GM18502 (cell line): ENCODE measurements around the gene TBC1D2.
"Not testable (repeated sequence)": the region's sequence is repeated elsewhere in the genome, so short reads cannot be mapped to it uniquely, and the experiment has no call there.

Experiments used
- ATAC-seq: cut with Tn5 transposase; IDR thresholded peaks from one replicate; pipeline ENCODE4 v1.9.1; 2021; ENCODE audit warnings: mild to moderate bottlenecking; ENCODE audit not compliant: unreplicated experiment, poor library complexity

Gene TBC1D2

GRCh38 chr9:98175762-98176161 lies 79.7 kb downstream of the TBC1D2 start:
- ATAC-seq = no peak

GRCh38 chr9:98175028-98175569 lies 80.3 kb downstream of the TBC1D2 start:
- no peak for ATAC-seq

DNA sequence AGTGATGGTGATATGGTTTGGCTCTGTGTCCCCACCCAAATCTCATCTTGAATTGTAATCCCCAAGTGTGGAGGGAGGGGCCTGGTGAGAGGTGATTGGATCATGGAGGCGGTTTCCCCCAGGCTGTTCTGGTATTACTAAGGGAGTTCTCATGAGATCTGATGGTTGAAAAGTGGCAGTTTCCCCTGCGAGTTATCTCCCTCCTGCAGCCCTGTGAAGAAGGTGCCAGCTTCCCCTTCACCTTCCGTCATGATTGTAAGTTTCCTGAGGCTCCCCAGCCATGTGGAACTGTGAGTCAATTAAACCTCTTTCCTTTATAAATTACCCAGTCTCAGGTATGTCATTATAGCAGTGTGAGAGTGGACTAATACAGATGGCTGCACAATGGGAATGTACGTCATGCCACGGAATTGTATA lies 80.9 kb downstream of the TBC1D2 start:
- not testable (repeated sequence) for ATAC-seq

DNA sequence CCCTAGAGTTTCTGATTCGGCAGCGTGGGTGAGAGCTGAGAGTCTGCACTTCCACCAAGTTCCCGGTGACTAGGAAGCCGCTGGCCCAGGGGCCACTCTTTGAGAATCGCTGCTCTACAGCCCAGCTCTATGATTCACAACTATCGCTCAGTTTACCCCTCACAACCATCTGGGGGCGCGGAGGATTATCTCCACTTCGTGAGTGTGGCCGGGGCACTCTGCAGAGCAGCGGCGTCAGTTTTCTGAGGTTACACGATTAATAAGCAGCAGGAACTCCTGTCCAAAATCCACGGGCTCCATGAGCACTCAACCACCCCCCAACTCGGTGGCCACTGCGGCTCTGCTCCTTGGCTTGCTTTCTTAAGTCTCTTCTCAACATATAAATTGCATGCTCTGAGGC lies 82.3 kb downstream of the TBC1D2 start:
- no peak for ATAC-seq

DNA sequence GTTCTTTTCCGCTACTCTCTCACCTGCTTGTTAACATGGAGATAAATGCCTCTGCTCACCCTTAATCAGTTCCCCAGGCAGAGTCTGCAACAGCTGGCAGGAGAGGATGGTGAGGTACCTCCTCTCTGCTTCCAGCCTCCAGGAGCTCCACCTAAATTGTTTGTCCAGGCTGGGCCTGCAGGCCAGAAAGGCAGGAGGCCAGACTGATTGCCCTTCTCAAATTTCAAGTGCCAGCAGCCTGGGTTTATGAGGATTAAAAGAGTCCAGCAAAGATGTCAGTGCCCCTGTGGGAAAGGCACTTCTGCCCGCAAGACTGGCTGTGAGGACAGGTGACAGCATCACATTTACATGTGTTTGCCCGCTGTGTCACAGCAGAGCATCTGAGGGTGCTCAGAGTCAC lies 82.8 kb downstream of the TBC1D2 start:
- ATAC-seq = no peak

DNA sequence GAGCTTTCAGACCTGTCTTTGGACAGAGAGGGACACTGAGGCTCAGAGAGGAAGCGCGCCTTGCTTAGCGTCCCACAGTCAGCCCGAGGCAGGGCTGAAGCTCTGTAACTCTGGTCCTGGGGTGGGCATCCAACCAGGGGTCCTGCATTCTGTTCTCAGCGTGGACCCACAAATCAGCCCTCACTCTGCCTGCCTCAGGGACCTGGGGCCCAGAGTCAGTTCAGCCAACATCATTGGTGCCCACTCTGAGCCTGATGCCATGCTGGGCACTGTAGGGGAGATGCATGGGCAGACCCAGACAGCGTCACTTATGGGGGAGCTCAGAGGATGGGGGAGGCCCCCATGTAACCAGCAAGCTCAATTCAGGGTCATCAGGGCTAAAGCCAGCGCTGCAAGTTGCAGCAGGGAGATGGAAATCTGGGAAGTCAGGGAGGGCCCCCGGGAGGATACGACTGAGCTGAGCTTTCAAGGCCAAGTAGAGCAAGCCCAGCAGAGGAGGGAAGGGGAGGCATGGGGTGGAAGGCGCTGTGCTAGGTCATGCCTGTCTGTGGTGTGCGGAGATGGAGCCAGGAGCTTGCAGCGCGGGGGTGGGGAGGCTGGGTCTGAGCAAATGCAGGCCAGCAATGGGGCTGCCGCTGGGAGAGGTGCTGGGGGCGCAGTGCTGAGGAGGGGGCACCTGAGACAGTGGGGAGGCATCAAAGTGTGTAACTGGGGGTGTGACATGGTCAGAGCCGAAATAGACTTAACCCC lies 84.1 kb downstream of the TBC1D2 start:
- ATAC-seq = no peak

GRCh38 chr9:98168941-98169488 lies 86.4 kb downstream of the TBC1D2 start:
- peak; percentile 98 for ATAC-seq

GRCh38 chr9:98168153-98168780 lies 87.2 kb downstream of the TBC1D2 start:
- no peak for ATAC-seq

DNA sequence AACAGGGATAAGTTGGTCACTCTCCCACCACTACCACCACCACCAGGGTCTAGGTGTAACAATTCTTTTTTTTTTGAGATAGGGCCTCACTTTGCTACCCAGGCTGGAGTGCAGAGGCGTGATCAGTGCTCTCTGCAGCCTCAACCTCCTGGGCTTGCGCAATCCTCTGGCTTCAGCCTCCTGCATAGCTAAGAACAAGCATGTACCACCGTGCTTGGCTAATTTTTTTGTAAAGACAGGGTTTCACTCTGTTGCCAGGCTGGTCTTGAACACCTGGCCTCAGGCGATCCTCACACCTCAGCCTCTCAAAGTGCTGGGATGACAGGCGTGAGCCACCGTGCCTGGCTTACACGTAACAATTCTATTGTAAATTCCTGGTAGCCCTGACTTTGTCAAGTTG lies 90.5 kb downstream of the TBC1D2 start:
- ATAC-seq = no peak

DNA sequence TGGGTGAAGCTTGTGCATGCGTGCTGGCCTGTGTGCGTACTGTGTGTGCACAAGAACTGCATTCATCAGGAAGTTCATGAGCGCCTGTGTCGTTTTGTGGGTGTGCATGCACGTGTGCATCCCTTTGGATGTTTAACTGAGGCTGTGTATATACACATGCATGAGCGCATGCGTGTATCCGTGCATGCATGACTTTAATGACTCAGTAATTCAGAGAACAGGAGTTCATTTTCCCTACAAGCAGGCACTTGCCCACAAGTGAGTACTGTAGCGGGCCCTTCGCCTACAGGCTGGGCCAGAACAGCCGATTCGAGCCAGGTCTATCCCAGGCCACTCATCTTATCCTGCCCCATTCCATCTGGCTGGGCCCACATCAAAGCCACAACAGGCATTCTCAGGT lies 92.8 kb downstream of the TBC1D2 start:
- ATAC-seq = no peak

- ATAC-seq = no peak
These were observed 93.6 kb downstream of the TBC1D2 start for GRCh38 chr9:98161851-98162250.

DNA sequence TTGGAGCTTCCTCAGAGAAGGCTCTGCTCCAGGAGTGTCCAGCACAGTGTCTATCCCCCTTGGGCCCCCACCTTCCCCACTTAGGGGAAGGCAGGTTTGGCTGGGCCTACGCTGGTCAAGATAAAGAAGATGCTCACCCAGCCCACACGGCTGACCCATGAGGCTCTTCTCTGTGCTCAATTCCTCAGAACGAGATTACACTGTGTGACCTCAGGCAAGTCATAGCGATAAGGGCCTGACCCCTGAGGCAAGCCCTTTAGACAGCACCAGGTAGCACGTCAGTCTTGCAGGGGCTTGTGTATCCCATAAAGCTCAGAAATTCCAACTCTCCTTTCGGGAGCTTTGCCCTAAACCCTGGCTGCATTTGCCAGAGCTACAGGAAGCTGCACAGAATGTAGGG lies 95.7 kb downstream of the TBC1D2 start:
- no peak for ATAC-seq

DNA sequence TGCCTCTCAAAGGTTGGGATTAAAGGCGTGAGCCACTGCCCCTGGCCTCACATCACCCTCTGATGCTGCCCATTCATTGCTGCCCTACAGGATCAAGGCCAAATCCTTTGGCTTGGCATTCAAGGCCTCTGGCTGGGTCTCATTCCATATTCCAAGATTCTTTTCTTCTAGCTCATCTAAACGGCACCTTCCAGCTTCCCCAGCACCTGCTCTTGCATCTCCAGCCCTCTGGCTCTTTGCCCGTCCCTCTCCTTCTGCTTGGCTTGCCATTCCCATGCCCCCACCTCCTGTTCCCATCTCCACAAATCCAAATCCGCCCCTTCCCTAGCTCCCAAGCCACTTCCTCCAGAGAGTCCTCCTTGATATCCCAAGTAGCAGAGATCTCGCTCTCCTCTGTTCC lies 96.1 kb downstream of the TBC1D2 start:
- ATAC-seq = no peak

DNA sequence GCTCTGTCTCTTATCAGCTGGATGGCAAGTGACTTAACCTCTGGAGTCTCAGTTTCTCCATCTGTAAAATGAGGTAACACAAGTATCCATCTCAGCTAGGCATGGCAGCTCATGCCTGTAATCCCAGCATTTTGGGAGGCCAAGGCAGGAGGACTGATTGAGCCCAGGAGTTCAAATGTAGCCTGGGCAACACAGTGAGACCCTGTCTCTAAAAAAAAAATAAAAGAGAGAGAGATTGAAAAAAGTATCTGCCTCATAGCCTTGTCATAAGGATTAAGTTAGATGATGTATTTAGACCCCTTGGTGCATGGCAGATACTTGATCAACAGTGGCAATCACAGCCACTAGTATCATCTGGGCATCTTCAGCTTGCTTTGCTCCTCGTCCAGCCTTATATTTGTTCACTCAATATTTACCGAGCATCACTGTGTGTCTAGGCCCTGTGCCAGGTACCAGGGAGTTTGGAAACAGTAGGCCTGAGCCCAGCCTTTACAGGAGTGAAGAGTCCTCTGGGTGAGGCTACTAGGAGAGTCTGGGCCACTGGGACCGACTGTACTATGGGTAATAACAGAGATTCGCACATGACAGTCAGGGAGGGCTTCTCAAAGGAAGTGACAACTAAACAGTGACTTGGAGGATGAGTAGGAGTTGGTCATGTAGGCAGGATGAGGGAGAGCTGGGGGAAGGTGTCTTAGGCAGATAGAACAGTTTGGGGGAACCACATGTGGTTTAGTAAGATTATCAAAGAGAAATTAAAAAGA lies 97.2 kb downstream of the TBC1D2 start:
- ATAC-seq = no peak

- ATAC-seq = no peak
These were observed 98.1 kb downstream of the TBC1D2 start for GRCh38 chr9:98157372-98157771.

DNA sequence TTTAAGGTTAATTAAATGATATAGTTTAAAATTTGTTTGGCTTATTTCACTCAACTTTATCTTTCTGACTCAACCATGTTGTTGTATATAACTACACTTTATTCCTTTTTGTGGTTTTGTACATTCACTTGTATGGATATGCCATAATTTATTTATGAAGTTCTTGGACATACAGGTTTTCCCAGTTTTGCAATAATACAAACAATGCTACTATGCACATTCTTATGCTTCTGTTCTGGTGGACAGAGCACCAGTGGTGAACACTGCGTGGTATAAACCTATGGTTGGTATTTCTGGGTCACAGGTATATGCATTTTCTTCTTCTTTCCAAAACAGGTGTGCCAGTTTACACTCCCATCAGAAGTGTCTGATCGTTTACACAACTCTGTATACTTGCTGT lies 100.8 kb downstream of the TBC1D2 start:
- no peak for ATAC-seq

GRCh38 chr9:98152526-98152925 lies 102.9 kb downstream of the TBC1D2 start:
- no peak for ATAC-seq

- no peak for ATAC-seq
These were observed 104.7 kb downstream of the TBC1D2 start for GRCh38 chr9:98150721-98151120.

DNA sequence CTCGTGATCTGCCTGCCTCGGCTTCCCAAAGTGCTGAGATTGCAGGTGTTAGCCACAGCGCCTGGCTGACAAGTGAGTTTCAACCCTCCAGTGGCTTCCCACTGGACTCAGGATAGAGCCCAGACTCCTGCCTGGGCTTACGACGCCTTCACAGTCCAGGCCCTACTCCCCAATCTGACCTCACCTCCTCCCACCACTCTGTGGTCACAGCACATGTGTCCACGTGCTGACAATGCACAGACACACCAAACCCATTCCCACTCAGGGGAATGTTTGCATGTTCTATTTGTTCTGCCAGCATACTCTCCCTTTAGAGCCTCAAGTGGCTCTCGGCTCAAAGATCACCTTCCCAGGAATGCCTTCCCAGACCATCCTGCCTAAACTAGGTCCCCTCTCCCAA lies 105.3 kb downstream of the TBC1D2 start:
- no peak for ATAC-seq

GRCh38 chr9:98149422-98149821 lies 106.0 kb downstream of the TBC1D2 start:
- ATAC-seq = no peak
